Measurements from ENCODE around the gene ANKRD40.

The ANKRD40 gene

GRCh38 chr17:50645748-50646682 is 61.7 kb downstream of the ANKRD40 start:
- no peak for DNase-seq (ENCODE audit: low read depth)

Measured in activated T-cell treated with anti-CD3 and anti-CD28 coated beads for 1 hour (primary cell).